Mesenchymal stem cell (in vitro differentiated cells and primary cell): Measurements from ENCODE around the gene HAVCR2.
A peak's percentile ranks its signal among the peaks of the same experiment; 100 is the strongest.
"Not testable (repeated sequence)": the region's sequence is repeated elsewhere in the genome, so short reads cannot be mapped to it uniquely, and the experiment has no call there.

Experiments
- DNase-seq: peaks from one replicate; pipeline ENCODE4 v3.0.0-alpha.2; 2013
- H2AFZ ChIP-seq: one replicate; pipeline ENCODE4 v1.6.1; 2013; ENCODE audit warnings: low read depth, mild to moderate bottlenecking, control low read depth, inconsistent platforms, low read length, moderate library complexity
- H2AK5ac ChIP-seq: 2 replicates; pipeline ENCODE4 v1.6.1; 2013; ENCODE audit warnings: low read length, moderate library complexity, mild to moderate bottlenecking, inconsistent platforms; ENCODE audit not compliant: severe bottlenecking
- H2BK120ac ChIP-seq: one replicate; pipeline ENCODE4 v1.6.1; 2013; ENCODE audit warnings: low read depth, mild to moderate bottlenecking, inconsistent platforms, low read length, moderate library complexity
- H2BK12ac ChIP-seq, 2 experiments: one replicate each; pipeline ENCODE4 v1.6.1; 2013; ENCODE audit warnings: inconsistent platforms in 2 of 2, low read length in 2 of 2, mild to moderate bottlenecking in 2 of 2, moderate library complexity in 2 of 2, control low read depth in 1 of 2
- H2BK15ac ChIP-seq: one replicate; pipeline ENCODE4 v1.6.1; 2013; ENCODE audit warnings: mild to moderate bottlenecking, low read depth, inconsistent platforms; ENCODE audit not compliant: poor library complexity, severe bottlenecking
- H2BK5ac ChIP-seq: 2 replicates; pipeline ENCODE4 v1.6.1; 2013; ENCODE audit warnings: low read depth, mild to moderate bottlenecking, low read length, control low read depth, inconsistent platforms; ENCODE audit not compliant: poor library complexity, severe bottlenecking
- H3K14ac ChIP-seq, 2 experiments: one replicate each; pipeline ENCODE4 v1.6.1; 2013; ENCODE audit warnings: inconsistent platforms in 2 of 2, low read length in 2 of 2, control low read depth in 1 of 2, mild to moderate bottlenecking in 1 of 2, moderate library complexity in 1 of 2
- H3K18ac ChIP-seq, 2 experiments: one replicate each; pipeline ENCODE4 v1.6.1; 2013; ENCODE audit warnings: inconsistent platforms in 2 of 2, low read length in 2 of 2, control low read depth in 1 of 2, low read depth in 1 of 2, mild to moderate bottlenecking in 1 of 2
- H3K23ac ChIP-seq, 2 experiments: one replicate each; pipeline ENCODE4 v1.6.1; 2013; ENCODE audit warnings: inconsistent platforms in 2 of 2, low read length in 2 of 2, mild to moderate bottlenecking in 2 of 2, moderate library complexity in 2 of 2, control low read depth in 1 of 2
- H3K27ac ChIP-seq: 2 replicates; pipeline ENCODE4 v1.5.1; 2013; ENCODE audit warnings: mild to moderate bottlenecking, moderate library complexity, low read length, control low read depth, inconsistent platforms; ENCODE audit not compliant: poor library complexity, severe bottlenecking
- H3K27me3 ChIP-seq, 2 experiments: 2 replicates each; pipeline versions ENCODE4 v1.6.1 to v1.7.0; 2013; ENCODE audit warnings: low read length in 2 of 2, mild to moderate bottlenecking in 2 of 2, moderate library complexity in 2 of 2, control low read depth in 1 of 2, inconsistent platforms in 1 of 2; ENCODE audit not compliant: control insufficient read depth in 1 of 2, insufficient read depth in 1 of 2
- H3K36me3 ChIP-seq, 2 experiments: 2 replicates each; pipeline versions ENCODE4 v1.6.1 to v1.7.0; 2013; ENCODE audit warnings: low read length in 2 of 2, control low read depth in 1 of 2, inconsistent platforms in 1 of 2, low read depth in 1 of 2, mild to moderate bottlenecking in 1 of 2; ENCODE audit not compliant: insufficient read depth in 2 of 2, control insufficient read depth in 1 of 2
- H3K4ac ChIP-seq, 2 experiments: one replicate each; pipeline ENCODE4 v1.6.1; 2013; ENCODE audit warnings: inconsistent platforms in 2 of 2, low read length in 2 of 2, mild to moderate bottlenecking in 2 of 2, moderate library complexity in 2 of 2, control low read depth in 1 of 2, low read depth in 1 of 2
- H3K4me1 ChIP-seq: 2 replicates; pipeline ENCODE4 v1.6.1; 2013; ENCODE audit warnings: low read depth, low read length, control low read depth; ENCODE audit not compliant: control insufficient read depth, insufficient read depth
- H3K4me2 ChIP-seq: 2 replicates; pipeline ENCODE4 v1.6.1; 2013; ENCODE audit warnings: low read length, mild to moderate bottlenecking, inconsistent platforms; ENCODE audit not compliant: poor library complexity, severe bottlenecking
- H3K4me3 ChIP-seq, 2 experiments: 2 replicates each; pipeline versions ENCODE4 v1.5.1 to v1.7.0; 2013; ENCODE audit warnings: low read length in 2 of 2, mild to moderate bottlenecking in 2 of 2, control low read depth in 1 of 2, low read depth in 1 of 2; ENCODE audit not compliant: insufficient read depth in 1 of 2
- H3K79me1 ChIP-seq: replicated peaks from 2 replicates; pipeline ENCODE4 v1.6.1; 2013; ENCODE audit warnings: mild to moderate bottlenecking, control low read depth, low read length, inconsistent platforms; ENCODE audit not compliant: poor library complexity, severe bottlenecking
- H3K9ac ChIP-seq: 2 replicates; pipeline ENCODE4 v1.7.0; 2013; ENCODE audit warnings: mild to moderate bottlenecking, low read length, moderate library complexity
- H3K9me3 ChIP-seq: 2 replicates; pipeline ENCODE4 v1.7.0; 2013; ENCODE audit warnings: mild to moderate bottlenecking, low read length; ENCODE audit not compliant: control insufficient read depth
- H4K8ac ChIP-seq: one replicate; pipeline ENCODE4 v1.6.1; 2013; ENCODE audit warnings: inconsistent platforms, mild to moderate bottlenecking, low read length, moderate library complexity
- H4K91ac ChIP-seq: one replicate; pipeline ENCODE4 v1.6.1; 2013; ENCODE audit warnings: mild to moderate bottlenecking, low read length, inconsistent platforms
- WGBS: methylation state at CpG from one replicate; pipeline ENCODE4 v1.1.7; 2013; ENCODE audit warnings: mixed read lengths; 5-methylcytosine and 5-hydroxymethylcytosine counted together

Gene HAVCR2

DNA sequence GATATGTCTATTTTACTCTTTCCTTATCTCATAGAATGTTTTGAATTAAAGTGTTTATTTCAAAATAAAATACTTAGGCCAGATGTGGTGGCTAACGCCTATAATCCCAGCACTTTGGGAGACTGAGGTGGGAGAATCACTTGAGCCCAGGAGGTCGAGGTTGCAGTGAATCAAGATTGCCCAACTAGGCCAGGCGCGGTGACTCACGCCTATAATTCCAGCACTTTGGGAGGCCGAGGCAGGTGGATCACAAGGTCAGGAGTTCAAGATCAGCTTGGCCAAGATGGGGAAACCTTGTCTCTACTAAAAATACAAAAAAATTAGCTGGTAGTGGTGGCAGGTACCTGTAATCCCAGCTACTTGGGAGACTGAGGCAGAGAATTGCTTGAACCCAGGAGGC lies 52.0 kb downstream of the HAVCR2 start:
- not testable (repeated sequence) for H3K14ac ChIP-seq, H3K36me3 ChIP-seq, H2BK15ac ChIP-seq, H3K27me3 ChIP-seq, H3K18ac ChIP-seq, DNase-seq, H2AFZ ChIP-seq, H4K8ac ChIP-seq, H3K4me1 ChIP-seq, H4K91ac ChIP-seq, H3K4me3 ChIP-seq, H3K23ac ChIP-seq, H3K9me3 ChIP-seq, H3K4me2 ChIP-seq, H2BK5ac ChIP-seq, H3K27ac ChIP-seq, H3K79me1 ChIP-seq, H2BK120ac ChIP-seq, H2BK12ac ChIP-seq, H3K4ac ChIP-seq, H3K9ac ChIP-seq
- H2AK5ac ChIP-seq: peak overlapping the region; percentile 87
- WGBS: 78% methylated on average over 6 of the region's 6 CpGs

DNA sequence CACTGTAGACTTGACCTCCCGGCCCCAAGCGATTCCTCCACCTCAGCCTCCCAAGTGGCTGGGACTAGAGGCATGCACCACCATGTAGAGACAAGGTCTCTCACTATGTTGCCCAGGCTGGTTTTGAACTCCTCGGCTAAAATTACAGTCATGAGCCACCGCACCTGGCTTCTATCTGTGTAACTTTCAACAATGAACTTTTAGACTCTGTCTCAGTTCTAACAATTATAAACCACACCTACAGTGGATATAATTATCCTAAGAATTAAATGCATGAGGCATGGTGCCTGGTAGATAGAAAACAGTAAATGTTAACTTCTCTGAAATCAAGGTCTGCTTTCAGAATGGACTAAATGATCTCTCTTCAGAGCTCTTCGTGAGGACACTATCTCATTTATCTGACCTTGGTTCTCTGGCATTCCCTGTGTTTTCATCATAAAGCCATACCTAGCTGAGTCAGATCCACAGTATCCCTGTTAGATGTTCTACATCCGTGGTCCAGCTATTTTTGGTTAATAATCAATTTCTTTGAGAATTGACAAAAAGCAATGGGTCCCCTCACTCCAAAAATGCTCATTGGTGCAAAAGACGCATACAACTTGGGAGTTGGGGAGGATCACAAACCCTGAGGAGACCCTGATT lies 57.1 kb downstream of the HAVCR2 start:
- H3K23ac ChIP-seq: no peak overlapping the region
- peak overlapping the region; percentile 86 for H3K27ac ChIP-seq
- no peak overlapping the region for H3K9ac ChIP-seq
- no peak overlapping the region for H2BK120ac ChIP-seq
- H3K4ac ChIP-seq: no peak overlapping the region
- H2AK5ac ChIP-seq: peak overlapping the region; percentile 98
- H2BK5ac ChIP-seq: peak overlapping the region; percentile 98
- H3K79me1 ChIP-seq: no peaks in the 10 kb centered on the region
- H3K18ac ChIP-seq: peak overlapping the region in 1 of 2 experiments; percentile 76
- no peak overlapping the region for H3K14ac ChIP-seq
- H3K9me3 ChIP-seq: no peaks in the 10 kb centered on the region
- WGBS: 80% methylated on average over 7 of the region's 7 CpGs
- H3K27me3 ChIP-seq: no peaks in the 10 kb centered on the region
- H2BK12ac ChIP-seq: no peak overlapping the region
- H3K4me1 ChIP-seq: peaks cover 11% of the 10 kb centered on the region
- H3K4me2 ChIP-seq: no peak overlapping the region
- no peak overlapping the region for H4K8ac ChIP-seq
- no peak overlapping the region for H2AFZ ChIP-seq
- H3K4me3 ChIP-seq: no peak overlapping the region
- H2BK15ac ChIP-seq: no peak overlapping the region
- H4K91ac ChIP-seq: no peak overlapping the region
- H3K36me3 ChIP-seq: peaks cover 0 to 3% of the 10 kb centered on the region in 2 experiments
- DNase-seq: no peak

DNA sequence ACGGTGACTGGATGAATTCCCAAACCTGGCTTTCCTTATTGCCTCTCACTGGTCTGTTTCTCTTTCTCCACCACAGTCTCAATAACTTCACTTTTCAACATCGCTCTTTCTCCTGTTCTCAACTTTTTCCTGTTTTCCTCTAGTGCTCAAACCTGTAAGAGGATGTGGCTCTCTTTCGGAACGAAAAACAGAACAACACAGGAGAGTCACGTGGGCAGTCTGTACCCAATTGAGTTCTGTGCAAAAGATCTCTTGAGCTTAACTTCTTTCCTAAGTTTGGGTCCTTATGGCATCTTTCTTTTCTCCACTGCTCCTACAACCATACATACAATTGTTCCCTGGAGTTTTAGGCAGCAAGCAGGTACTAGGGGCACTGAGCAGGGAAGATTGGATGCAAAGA lies 58.8 kb downstream of the HAVCR2 start:
- Histone ChIP-seq H3K79me1 (no peaks in the 10 kb centered on the region), H3K14ac (no peak overlapping the region), H3K9ac (no peak overlapping the region), H3K9me3 (no peaks in the 10 kb centered on the region), H3K18ac (peak overlapping the region; percentile 76 to 78), H4K91ac (peak overlapping the region; percentile 84), H2BK5ac (peak overlapping the region; percentile 100), H2BK12ac (peak overlapping the region; percentile 49 to 83), H3K4me2 (no peak overlapping the region), H3K4ac (no peak overlapping the region), H3K27ac (peak overlapping the region; percentile 100), H3K23ac (no peak overlapping the region), H3K4me3 (no peak overlapping the region), H2AFZ (no peak overlapping the region), H3K36me3 (peaks cover 0 to 3% of the 10 kb centered on the region in 2 experiments), H2BK15ac (no peak overlapping the region), H4K8ac (peak overlapping the region; percentile 85), H2AK5ac (peak overlapping the region; percentile 99), H3K27me3 (no peaks in the 10 kb centered on the region), H3K4me1 (peaks cover 10% of the 10 kb centered on the region), H2BK120ac (no peak overlapping the region)
- 20% methylated on average over 5 of the region's 5 CpGs for WGBS
- no peak for DNase-seq

DNA sequence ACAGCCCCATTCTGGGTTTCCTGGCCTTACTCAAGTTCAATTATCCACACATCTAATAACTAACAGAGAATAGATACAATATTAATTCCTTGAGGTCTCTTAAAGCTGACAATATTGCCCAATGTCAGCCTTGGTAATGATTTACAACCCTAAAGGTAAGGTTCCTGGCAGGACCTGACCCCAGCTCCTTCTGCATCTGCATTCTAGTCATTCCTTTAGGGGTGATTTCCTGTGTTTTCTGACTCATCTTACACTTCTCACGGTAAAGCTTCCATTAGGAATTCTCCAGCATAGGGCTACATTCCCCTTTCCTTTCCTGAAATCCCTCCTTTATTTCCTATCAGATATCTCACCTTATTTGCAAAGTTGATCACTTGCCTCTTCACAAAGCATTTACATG lies 59.2 kb downstream of the HAVCR2 start:
- peak overlapping the region in 1 of 2 experiments; percentile 78 for H3K18ac ChIP-seq
- 0% methylated on average over 1 of the region's 1 CpG for WGBS
- no peaks in the 10 kb centered on the region for H3K79me1 ChIP-seq
- no peak overlapping the region for H3K14ac ChIP-seq
- H3K9ac ChIP-seq: no peak overlapping the region
- H3K4ac ChIP-seq: no peak overlapping the region
- peak overlapping the region; percentile 100 for H3K27ac ChIP-seq
- peak overlapping the region; percentile 99 for H2AK5ac ChIP-seq
- no peak overlapping the region for H3K4me2 ChIP-seq
- peaks cover 10% of the 10 kb centered on the region for H3K4me1 ChIP-seq
- H3K4me3 ChIP-seq: no peak overlapping the region
- H3K27me3 ChIP-seq: no peaks in the 10 kb centered on the region
- H4K8ac ChIP-seq: no peak overlapping the region
- H3K23ac ChIP-seq: no peak overlapping the region
- H3K9me3 ChIP-seq: no peaks in the 10 kb centered on the region
- H2BK15ac ChIP-seq: no peak overlapping the region
- H2BK12ac ChIP-seq: peak overlapping the region in 1 of 2 experiments; percentile 49
- peaks cover 0 to 3% of the 10 kb centered on the region in 2 experiments for H3K36me3 ChIP-seq
- peak; percentile 78 for DNase-seq
- H4K91ac ChIP-seq: no peak overlapping the region
- no peak overlapping the region for H2BK120ac ChIP-seq
- no peak overlapping the region for H2AFZ ChIP-seq
- peak overlapping the region; percentile 100 for H2BK5ac ChIP-seq
